Transverse colon (tissue), 4 donors: ENCODE results near the gene TGM6. TPM values are rescaled to one million over a fixed set of nuclear protein-coding genes. Genes with fewer than 3 reads are reported as not detected.

Experiments
- DNase-seq: peaks from one replicate; pipeline ENCODE4 v3.0.0-alpha.2; 2019
- H3K27ac ChIP-seq, 4 donors: fragments of 200-600 bp; sonication (generic); 2 replicates each; pipeline ENCODE4 v1.5.1; 2016 to 2018; ENCODE audit warnings: inconsistent platforms in 4 of 4
- H3K27me3 ChIP-seq: fragments of 200-600 bp; sonication (generic); 2 replicates; pipeline ENCODE4 v1.5.1; 2017; ENCODE audit warnings: inconsistent platforms
- H3K36me3 ChIP-seq, 4 donors: fragments of 200-600 bp; sonication (generic); 2 replicates each; pipeline ENCODE4 v1.5.1; 2017 to 2019; ENCODE audit warnings: inconsistent platforms in 4 of 4
- H3K4me1 ChIP-seq, 4 donors: fragments of 200-600 bp; sonication (generic); 2 replicates each; pipeline ENCODE4 v1.5.1; 2017 to 2020; ENCODE audit warnings: inconsistent platforms in 4 of 4
- H3K4me3 ChIP-seq, 4 donors: fragments of 200-600 bp; sonication (generic); 1 replicate in 1 of 4; 2 replicates in 3 of 4; pipeline versions ENCODE4 v1.5.1 to v1.6.1; 2017 to 2019; ENCODE audit warnings: inconsistent platforms in 4 of 4
- H3K9me3 ChIP-seq, 2 donors: fragments of 200-600 bp; sonication (generic); 2 replicates each; pipeline ENCODE4 v1.5.1; 2017 to 2019; ENCODE audit warnings: inconsistent platforms in 2 of 2
- CTCF ChIP-seq, 5 experiments: fragments of 200-600 bp in 3 of 5; fragments of 450-650 bp in 2 of 5; sonication (generic) in 3 of 5; IDR thresholded peaks; 1 replicate in 2 of 5; 2 replicates in 3 of 5; pipeline ENCODE4 v1.5.1; 2016 to 2017; ENCODE audit warnings: antibody characterized with exemption in 5 of 5, inconsistent platforms in 3 of 5, mild to moderate bottlenecking in 2 of 5, moderate library complexity in 1 of 5
- EP300 ChIP-seq: sonication (generic); formaldehyde crosslinking; IDR thresholded peaks from one replicate; pipeline ENCODE4 v1.6.1; 2017; ENCODE audit warnings: antibody characterized with exemption, low read depth
- POLR2A ChIP-seq: fragments of 450-650 bp; IDR thresholded peaks from one replicate; pipeline ENCODE4 v1.6.1; 2016; ENCODE audit warnings: antibody characterized with exemption, mild to moderate bottlenecking, moderate library complexity
- POLR2AphosphoS5 ChIP-seq, 3 donors: sonication (generic); formaldehyde crosslinking; IDR thresholded peaks; one replicate each; pipeline ENCODE4 v1.6.1; 2016; ENCODE audit warnings: antibody characterized with exemption in 3 of 3
- WGBS, 2 donors: methylation state at CpG; one replicate each; pipeline ENCODE4 v1.1.5; 2018; ENCODE audit warnings: low coverage in 1 of 2; 5-methylcytosine and 5-hydroxymethylcytosine counted together
- in situ Hi-C, 4 donors: fragments of 200-750 bp; cut with MboI; loops; one replicate each; pipeline versions ENCODE4 v1.15.0 to v1.15.1; 2017; ENCODE audit warnings: low sequenced_read_pairs in 3 of 4, low pct_ligation_motif_present in 1 of 4, low pct_unique_long_range_greater_than_20kb in 1 of 4
- intact Hi-C: fragments of 100-400 bp; cut with DNase I; formaldehyde crosslinking; loops from one replicate; pipeline ENCODE4 v1.15.1; 2023; ENCODE audit warnings: low total_unique reads
- total RNA-seq, 4 donors: library from RNA; depleted of rRNA; stranded (reverse); fragments of >200 nt; gene quantifications; one replicate each; pipeline ENCODE4 v1.1.0, GENCODE V29; 2016

The TGM6 gene
- total RNA-seq, 4 donors from 2014 or later = 0.14 TPM; not detected in 3

GRCh38 chr20:2387580-2387979 is 6.9 kb downstream of the TGM6 start:
- Histone ChIP-seq H3K27me3 (no peaks in the 10 kb centered on the region), H3K27ac (no peak overlapping the region), H3K4me1 (no peaks in the 10 kb centered on the region), H3K4me3 (no peak overlapping the region), H3K9me3 (no peaks in the 10 kb centered on the region), H3K36me3 (no peaks in the 10 kb centered on the region)
- intact Hi-C loops = no loop called here
- WGBS, 2 donors = 89% methylated on average over 4 of the region's 4 CpGs; no CpG with 5 or more reads in 1 of the 2 donors
- in situ Hi-C loops = no loop called here
- TF ChIP-seq EP300 = no peak
- TF ChIP-seq POLR2AphosphoS5 (IDR thresholded peaks at IDR 0.05) = no peak
- no peak for TF ChIP-seq POLR2A
- no peak for TF ChIP-seq CTCF (IDR thresholded peaks at IDR 0.05)
- DNase-seq = no peak

- no peaks in the 10 kb centered on the region for H3K4me1 ChIP-seq
- TF ChIP-seq CTCF (IDR thresholded peaks at IDR 0.05) = no peak
- no peak for TF ChIP-seq POLR2AphosphoS5 (IDR thresholded peaks at IDR 0.05)
- no peak for TF ChIP-seq EP300
- TF ChIP-seq POLR2A = no peak
- no peak for DNase-seq
- H3K9me3 ChIP-seq = no peaks in the 10 kb centered on the region
- no peak overlapping the region for H3K27ac ChIP-seq
- no peak overlapping the region for H3K4me3 ChIP-seq
- H3K27me3 ChIP-seq = no peaks in the 10 kb centered on the region
- 58 to 83% methylated on average over 2 to 7 of the region's 7 CpGs for WGBS, 2 donors
- H3K36me3 ChIP-seq = no peaks in the 10 kb centered on the region
- in situ Hi-C loops (no loop called here), intact Hi-C loops (no loop called here)
Observed at GRCh38 chr20:2390951-2391675, 10.4 kb downstream of the TGM6 start.

GRCh38 chr20:2394411-2395055 is 13.8 kb downstream of the TGM6 start:
- no peaks in the 10 kb centered on the region for H3K36me3 ChIP-seq
- intact Hi-C loops (no loop called here), in situ Hi-C loops (no loop called here)
- no peak overlapping the region for H3K27ac ChIP-seq
- H3K4me3 ChIP-seq = no peak overlapping the region
- 79% methylated on average over 12 of the region's 12 CpGs; no CpG with 5 or more reads in 1 of the 2 donors for WGBS, 2 donors
- DNase-seq = no peak
- no peaks in the 10 kb centered on the region for H3K4me1 ChIP-seq
- no peak for TF ChIP-seq CTCF (IDR thresholded peaks at IDR 0.05)
- H3K27me3 ChIP-seq = no peaks in the 10 kb centered on the region
- H3K9me3 ChIP-seq = no peaks in the 10 kb centered on the region

DNA sequence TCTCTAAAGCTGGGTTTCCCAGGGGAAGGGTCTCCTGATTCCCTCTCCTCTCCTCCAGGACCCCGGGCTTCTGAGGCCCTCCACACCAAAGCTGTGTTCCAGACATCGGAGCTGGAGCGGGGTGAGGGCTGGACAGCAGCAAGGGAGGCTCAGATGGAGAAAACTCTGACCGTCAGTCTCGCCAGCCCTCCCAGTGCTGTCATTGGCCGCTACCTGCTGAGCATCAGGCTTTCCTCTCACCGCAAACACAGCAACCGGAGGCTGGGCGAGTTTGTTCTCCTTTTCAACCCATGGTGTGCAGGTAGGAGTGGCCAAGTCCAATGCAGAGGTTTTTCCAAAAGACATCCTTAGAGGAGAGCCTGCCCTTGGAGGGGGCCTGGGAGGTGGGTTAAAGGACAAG is 14.4 kb downstream of the TGM6 start:
- in situ Hi-C loops = no loop called here
- no peaks in the 10 kb centered on the region for H3K36me3 ChIP-seq
- no peak for DNase-seq
- no peak overlapping the region for H3K4me3 ChIP-seq
- TF ChIP-seq POLR2A = no peak
- TF ChIP-seq EP300 = no peak
- no peak for TF ChIP-seq POLR2AphosphoS5 (IDR thresholded peaks at IDR 0.05)
- TF ChIP-seq CTCF (IDR thresholded peaks at IDR 0.05) = no peak
- H3K9me3 ChIP-seq = no peaks in the 10 kb centered on the region
- no peaks in the 10 kb centered on the region for H3K4me1 ChIP-seq
- intact Hi-C loops = no loop called here
- H3K27me3 ChIP-seq = no peaks in the 10 kb centered on the region
- 82% methylated on average over 9 of the region's 9 CpGs; no CpG with 5 or more reads in 1 of the 2 donors for WGBS, 2 donors
- no peak overlapping the region for H3K27ac ChIP-seq
